Lung (tissue), 12 donors: ENCODE results near the gene ZNF100. TPM values are rescaled to one million over a fixed set of nuclear protein-coding genes. Genes with fewer than 3 reads are reported as not detected.

ENCODE experiments used
- ATAC-seq: fragments of 200-7000 bp; cut with Tn5 transposase; one replicate; pipeline ENCODE4 v1.9.1; 2020; ENCODE audit warnings: moderate number of reproducible peaks; ENCODE audit not compliant: insufficient read depth, low FRiP score
- DNase-seq, 3 donors: peaks; one replicate each; pipeline ENCODE4 v3.0.0-alpha.2; 2013 to 2017
- H3K27ac ChIP-seq, 2 donors: one replicate each; pipeline ENCODE4 v1.5.1; 2013; ENCODE audit warnings: mild to moderate bottlenecking in 2 of 2, moderate library complexity in 2 of 2, control low read depth in 1 of 2, inconsistent platforms in 1 of 2, low read depth in 1 of 2, low read length in 1 of 2
- H3K27me3 ChIP-seq, 3 donors: one replicate each; pipeline ENCODE4 v1.5.1; 2013; ENCODE audit warnings: low read length in 2 of 3; ENCODE audit not compliant: control insufficient read depth in 3 of 3, insufficient read depth in 3 of 3
- H3K36me3 ChIP-seq, 4 donors: one replicate each; pipeline ENCODE4 v1.5.1; 2013; ENCODE audit warnings: low read length in 4 of 4, mild to moderate bottlenecking in 1 of 4, moderate library complexity in 1 of 4; ENCODE audit not compliant: control insufficient read depth in 4 of 4, insufficient read depth in 4 of 4
- H3K4me1 ChIP-seq, 5 donors: one replicate each; pipeline ENCODE4 v1.5.1; 2013; ENCODE audit warnings: low read length in 5 of 5, mild to moderate bottlenecking in 2 of 5, moderate library complexity in 1 of 5; ENCODE audit not compliant: control insufficient read depth in 5 of 5, insufficient read depth in 5 of 5
- H3K4me3 ChIP-seq: one replicate; pipeline ENCODE4 v1.5.1; 2013; ENCODE audit warnings: mild to moderate bottlenecking, control low read depth, moderate library complexity
- H3K9ac ChIP-seq, 2 donors: one replicate each; pipeline ENCODE4 v1.5.1; 2013; ENCODE audit warnings: low read length in 2 of 2, control low read depth in 1 of 2; ENCODE audit not compliant: insufficient read depth in 1 of 2
- H3K9me3 ChIP-seq, 4 donors: one replicate each; pipeline ENCODE4 v1.5.1; 2013; ENCODE audit warnings: low read length in 3 of 4, mild to moderate bottlenecking in 1 of 4, moderate library complexity in 1 of 4; ENCODE audit not compliant: control insufficient read depth in 4 of 4, insufficient read depth in 3 of 4
- WGBS, 2 donors: extraction: QIAGEN DNeasy Blood & Tissue Kit; methylation state at CpG; one replicate each; pipeline ENCODE4 v1.1.7; 2013; 5-methylcytosine and 5-hydroxymethylcytosine counted together
- polyA plus RNA-seq, 2 donors: library from polyadenylated mRNA; stranded (reverse); fragments of 200-250 nt; gene quantifications; one replicate each; pipeline ENCODE4 v1.2.1, GENCODE V29; 2013
- total RNA-seq, 2 donors: library from RNA; depleted of rRNA in 1 of 2; stranded (reverse); fragments of >200 nt in 1 of 2; gene quantifications; one replicate each; pipeline ENCODE4 v1.2.1, GENCODE V29; 2014 to 2021
- TF ChIP-seq, protein P1 (sequence below): IDR thresholded peaks from 2 replicates; pipeline ENCODE4 v1.5.1; 2012; ENCODE audit warnings: mild to moderate bottlenecking; ENCODE audit errors: control extremely low read depth, extremely low read depth
- donor health status: control.
- donor health status: control.
- donor health status: Bipolar disorder and iron deficiency.
- donor health status: healthy.
- donor health status: DM: yes; HTN: yes; CAD: no.

ZNF100 gene
- total and polyA plus RNA-seq, 4 donors = 2.7 to 27.3 (median 7.6) TPM

- H3K27me3 ChIP-seq = no peaks in the 10 kb centered on the region
- H3K9ac ChIP-seq = no peak overlapping the region
- H3K4me3 ChIP-seq = no peak overlapping the region
- H3K9me3 ChIP-seq = peaks cover 0 to 8% (median 0%) of the 10 kb centered on the region in 4 donors
- H3K36me3 ChIP-seq = no peaks in the 10 kb centered on the region
- TF ChIP-seq, protein P1, sequence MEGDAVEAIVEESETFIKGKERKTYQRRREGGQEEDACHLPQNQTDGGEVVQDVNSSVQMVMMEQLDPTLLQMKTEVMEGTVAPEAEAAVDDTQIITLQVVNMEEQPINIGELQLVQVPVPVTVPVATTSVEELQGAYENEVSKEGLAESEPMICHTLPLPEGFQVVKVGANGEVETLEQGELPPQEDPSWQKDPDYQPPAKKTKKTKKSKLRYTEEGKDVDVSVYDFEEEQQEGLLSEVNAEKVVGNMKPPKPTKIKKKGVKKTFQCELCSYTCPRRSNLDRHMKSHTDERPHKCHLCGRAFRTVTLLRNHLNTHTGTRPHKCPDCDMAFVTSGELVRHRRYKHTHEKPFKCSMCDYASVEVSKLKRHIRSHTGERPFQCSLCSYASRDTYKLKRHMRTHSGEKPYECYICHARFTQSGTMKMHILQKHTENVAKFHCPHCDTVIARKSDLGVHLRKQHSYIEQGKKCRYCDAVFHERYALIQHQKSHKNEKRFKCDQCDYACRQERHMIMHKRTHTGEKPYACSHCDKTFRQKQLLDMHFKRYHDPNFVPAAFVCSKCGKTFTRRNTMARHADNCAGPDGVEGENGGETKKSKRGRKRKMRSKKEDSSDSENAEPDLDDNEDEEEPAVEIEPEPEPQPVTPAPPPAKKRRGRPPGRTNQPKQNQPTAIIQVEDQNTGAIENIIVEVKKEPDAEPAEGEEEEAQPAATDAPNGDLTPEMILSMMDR = no peak
- whole genome bisulfite sequencing, 2 donors = 56% methylated on average over 3 of the region's 3 CpGs
- ATAC-seq (no peak), DNase-seq (no peak)
- no peaks in the 10 kb centered on the region for H3K4me1 ChIP-seq
- H3K27ac ChIP-seq = no peak overlapping the region
Observed at GRCh38 chr19:21704320-21704719, 63.1 kb downstream of the ZNF100 start.

- H3K9me3 ChIP-seq = no peaks in the 10 kb centered on the region
- no peaks in the 10 kb centered on the region for H3K4me1 ChIP-seq
- WGBS, 2 donors = 69 to 73% methylated on average over 3 of the region's 3 CpGs
- no peaks in the 10 kb centered on the region for H3K36me3 ChIP-seq
- H3K27ac ChIP-seq = no peak overlapping the region
- ATAC-seq (no peak), DNase-seq (no peak)
- H3K9ac ChIP-seq = no peak overlapping the region
- TF ChIP-seq, protein P1 = no peak
- H3K4me3 ChIP-seq = no peak overlapping the region
- no peaks in the 10 kb centered on the region for H3K27me3 ChIP-seq
Observed at GRCh38 chr19:21699197-21699596, 68.2 kb downstream of the ZNF100 start.

- Histone ChIP-seq H3K4me3 (no peak overlapping the region), H3K36me3 (no peaks in the 10 kb centered on the region), H3K27me3 (no peaks in the 10 kb centered on the region), H3K27ac (no peak overlapping the region), H3K9ac (no peak overlapping the region), H3K4me1 (no peaks in the 10 kb centered on the region), H3K9me3 (no peaks in the 10 kb centered on the region)
- TF ChIP-seq, protein P1 = peak; percentile 47
- WGBS, 2 donors = 23 to 25% methylated on average over 4 of the region's 4 CpGs
- DNase-seq (peak in 2 of 3 donors; percentile 71 to 75), ATAC-seq (no peak)
Observed at GRCh38 chr19:21698215-21698614, 69.2 kb downstream of the ZNF100 start.

GRCh38 chr19:21697698-21698097 is 69.7 kb downstream of the ZNF100 start:
- WGBS, 2 donors = 34 to 55% methylated on average over 3 of the region's 3 CpGs
- Histone ChIP-seq H3K9ac (peak overlapping the region in 1 of 2 donors; percentile 43), H3K27me3 (no peaks in the 10 kb centered on the region), H3K4me1 (no peaks in the 10 kb centered on the region), H3K9me3 (no peaks in the 10 kb centered on the region), H3K36me3 (no peaks in the 10 kb centered on the region), H3K4me3 (no peak overlapping the region), H3K27ac (no peak overlapping the region)
- TF ChIP-seq, protein P1 = no peak
- DNase-seq (no peak), ATAC-seq (no peak)
